ENCODE measurements around the gene EHD4.

The EHD4 gene

DNA sequence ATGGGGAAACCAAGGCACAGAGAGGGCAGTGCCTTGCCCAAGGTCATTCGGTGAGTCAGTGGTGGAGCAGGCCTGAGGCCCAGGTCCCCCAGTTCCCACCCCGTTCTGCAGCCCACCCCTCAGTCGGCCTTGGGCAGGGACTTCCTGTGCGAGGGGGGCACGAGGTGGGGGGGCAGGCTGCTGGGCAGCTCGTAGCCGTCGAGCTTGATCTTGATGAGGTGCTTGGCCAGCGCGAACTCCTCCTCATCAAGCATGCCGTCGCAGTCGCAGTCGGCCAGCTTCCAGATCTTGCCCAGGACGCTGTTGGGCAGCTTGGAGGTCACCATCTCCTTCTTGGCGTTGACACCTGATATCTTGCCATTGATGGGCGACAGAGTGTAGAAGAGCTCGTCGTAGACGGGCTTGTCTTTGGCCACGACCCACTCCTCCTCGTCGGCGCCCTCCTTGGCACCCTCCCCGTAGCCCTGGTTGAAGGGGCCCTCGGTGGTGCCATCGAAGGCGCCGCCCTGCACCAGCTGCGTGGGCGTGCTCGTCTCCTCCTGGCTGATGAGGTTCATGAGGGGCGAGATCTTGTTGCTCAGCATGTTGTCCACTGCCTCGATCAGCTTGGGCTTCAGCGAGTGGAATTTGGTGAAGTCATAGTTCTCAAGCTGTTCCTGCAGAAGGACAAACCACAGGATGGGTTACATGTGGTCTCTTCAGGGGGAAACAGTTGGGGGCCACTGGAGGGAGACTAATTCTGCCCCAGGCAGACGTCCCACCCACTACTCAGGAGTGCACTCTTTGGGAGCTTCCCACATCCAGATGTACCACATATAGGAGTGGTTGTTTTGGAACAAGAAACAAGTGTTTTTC lies 71.6 kb downstream of the EHD4 start:
- FAIRE-seq: no peak
- DNase-seq (ENCODE audit: insufficient read length, low spot score): no peak

GRCh38 chr15:41899854-41900442 lies 72.4 kb downstream of the EHD4 start:
- FAIRE-seq: no peak
- DNase-seq (ENCODE audit: insufficient read length, low spot score): no peak

DNA sequence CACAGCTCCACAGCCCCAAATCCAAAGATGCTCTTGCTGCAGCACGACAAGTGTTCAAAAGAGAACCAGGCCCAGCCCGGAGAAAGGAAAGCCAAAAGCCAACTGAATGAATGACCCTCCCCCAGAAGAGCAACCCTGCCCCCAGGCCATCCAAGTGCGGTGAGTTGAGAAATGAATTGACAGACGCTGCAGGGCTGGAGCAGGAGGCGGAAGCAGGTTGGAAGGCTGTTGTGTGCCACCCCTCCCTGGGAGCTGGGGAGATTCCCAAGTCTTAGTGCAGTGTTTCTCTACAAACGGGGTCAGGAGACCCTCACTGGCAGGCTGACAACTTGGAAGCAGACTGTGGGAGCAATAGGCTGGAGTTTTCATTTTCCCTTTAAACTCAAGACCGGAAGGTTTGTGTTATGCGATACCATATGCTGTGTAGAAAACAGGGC lies 75.0 kb downstream of the EHD4 start:
- FAIRE-seq (no peak), DNase-seq (ENCODE audit: insufficient read length, low spot score) (no peak)

GRCh38 chr15:41896566-41896965 lies 75.8 kb downstream of the EHD4 start:
- DNase-seq (ENCODE audit: insufficient read length, low spot score) (no peak), FAIRE-seq (no peak)

GRCh38 chr15:41895957-41896356 lies 76.4 kb downstream of the EHD4 start:
- no peak for FAIRE-seq
- no peak for DNase-seq (ENCODE audit: insufficient read length, low spot score)

- no peak for FAIRE-seq
- no peak for DNase-seq (ENCODE audit: insufficient read length, low spot score)
Measured at GRCh38 chr15:41895491-41895890, 76.9 kb downstream of the EHD4 start.

DNA sequence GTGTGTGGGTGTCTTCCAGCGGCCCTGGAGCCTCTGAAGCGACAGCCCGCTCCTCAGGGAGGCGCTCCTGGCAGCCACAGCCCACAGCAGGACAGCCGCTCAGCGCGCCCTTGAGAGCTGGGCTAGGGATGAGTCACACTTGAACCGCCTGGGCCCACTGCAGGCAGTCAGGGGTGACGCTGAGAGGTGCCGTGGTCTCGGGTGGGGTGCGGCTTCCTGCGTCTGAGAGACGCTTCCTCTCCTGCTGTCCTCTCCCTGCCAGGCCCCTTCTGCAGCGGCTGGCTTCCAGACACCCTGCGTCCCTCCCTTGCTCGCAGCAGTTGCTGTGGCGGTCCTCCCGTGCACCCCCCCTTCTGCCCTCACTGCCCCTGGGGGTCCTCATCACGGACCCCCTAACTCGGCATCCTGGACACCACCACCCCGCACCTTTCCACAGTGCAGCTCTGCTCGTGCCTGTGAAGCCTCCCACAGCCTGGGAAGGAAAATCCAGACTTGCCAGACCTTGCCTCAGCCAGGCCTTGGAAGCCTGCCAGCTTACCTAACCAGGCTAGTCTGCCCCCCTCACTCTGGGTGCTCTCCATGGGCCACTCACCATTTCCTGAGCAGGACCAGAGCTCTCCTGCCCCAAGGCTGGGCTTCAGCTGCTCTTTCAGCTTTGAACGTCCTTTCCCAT lies 77.4 kb downstream of the EHD4 start:
- peak; percentile 88 for FAIRE-seq
- peak; percentile 92 for DNase-seq (ENCODE audit: insufficient read length, low spot score)

DNA sequence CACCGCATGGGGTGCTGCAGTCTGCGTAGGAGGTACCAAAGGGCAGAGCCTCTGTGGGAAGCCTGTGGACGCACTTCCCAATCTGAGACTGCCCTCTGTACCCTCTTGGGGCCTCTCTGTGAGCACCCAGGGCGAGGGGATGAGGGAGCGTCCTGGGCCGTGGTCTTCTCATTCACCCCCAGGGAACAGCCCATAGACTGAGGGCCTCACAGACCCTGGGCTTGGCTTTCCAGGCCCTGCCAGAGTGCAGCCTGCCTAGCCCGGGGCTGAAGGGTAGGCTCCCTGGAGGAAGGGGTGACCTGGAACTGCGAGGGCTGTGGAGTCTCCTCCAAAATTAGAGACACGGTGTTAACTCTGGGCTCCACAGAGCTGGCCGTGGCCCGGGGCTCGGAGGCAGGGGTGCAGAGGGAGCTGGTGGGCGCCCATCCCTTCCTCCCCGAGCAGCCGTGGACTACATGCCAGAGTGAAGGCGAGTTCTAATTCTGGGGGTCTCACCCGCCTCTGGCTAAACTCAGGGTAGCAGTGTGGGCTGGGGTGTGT lies 78.0 kb downstream of the EHD4 start:
- FAIRE-seq: no peak
- DNase-seq (ENCODE audit: insufficient read length, low spot score): no peak

DNA sequence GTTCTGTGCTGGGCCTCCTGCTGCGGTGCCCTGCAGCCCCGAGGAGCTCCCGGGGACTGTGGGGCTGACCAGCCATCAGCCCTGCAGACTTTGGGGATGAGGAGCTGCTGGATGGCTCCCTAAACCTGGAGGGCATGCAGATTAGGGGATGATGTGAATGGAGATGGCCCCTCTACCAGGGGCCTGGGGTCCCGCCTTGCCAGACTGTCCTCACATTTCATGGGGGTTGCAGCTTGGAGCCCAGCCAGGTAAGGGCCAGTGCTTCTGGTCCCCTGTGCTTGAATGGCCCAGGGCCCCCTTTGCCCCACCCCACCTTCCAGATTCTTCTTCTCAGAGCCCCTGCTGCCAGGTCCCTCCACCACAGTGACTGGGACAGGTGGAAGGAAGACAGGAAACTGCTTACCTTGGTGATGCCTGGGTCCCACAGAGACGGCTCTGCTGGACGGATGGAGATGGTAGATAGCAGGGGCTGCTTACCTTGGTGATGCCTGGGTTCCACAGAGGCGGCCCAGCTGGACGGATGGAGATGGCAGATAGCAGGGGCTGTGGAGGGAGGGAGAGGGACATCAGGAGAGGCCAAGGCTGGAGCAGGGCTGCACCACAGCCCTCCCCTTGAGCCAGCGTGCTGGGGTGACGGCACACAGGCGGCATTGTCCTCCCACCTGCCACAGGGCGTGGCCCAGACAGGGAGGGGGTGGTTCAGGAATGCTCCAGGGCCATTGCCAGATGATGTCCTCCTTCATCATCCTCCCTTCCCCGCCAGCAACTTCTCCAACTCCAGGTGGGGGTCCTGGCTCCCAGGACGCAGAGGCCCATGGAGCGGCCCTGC lies 78.7 kb downstream of the EHD4 start, which contains the start of gene SPTBN5:
Gene SPTBN5 (minus strand): TSS at position 632 of the 829 bp plus-strand sequence. CDS start 556 bp downstream, at position 76.
- no peak for DNase-seq (ENCODE audit: insufficient read length, low spot score)
- FAIRE-seq: no peak

DNA sequence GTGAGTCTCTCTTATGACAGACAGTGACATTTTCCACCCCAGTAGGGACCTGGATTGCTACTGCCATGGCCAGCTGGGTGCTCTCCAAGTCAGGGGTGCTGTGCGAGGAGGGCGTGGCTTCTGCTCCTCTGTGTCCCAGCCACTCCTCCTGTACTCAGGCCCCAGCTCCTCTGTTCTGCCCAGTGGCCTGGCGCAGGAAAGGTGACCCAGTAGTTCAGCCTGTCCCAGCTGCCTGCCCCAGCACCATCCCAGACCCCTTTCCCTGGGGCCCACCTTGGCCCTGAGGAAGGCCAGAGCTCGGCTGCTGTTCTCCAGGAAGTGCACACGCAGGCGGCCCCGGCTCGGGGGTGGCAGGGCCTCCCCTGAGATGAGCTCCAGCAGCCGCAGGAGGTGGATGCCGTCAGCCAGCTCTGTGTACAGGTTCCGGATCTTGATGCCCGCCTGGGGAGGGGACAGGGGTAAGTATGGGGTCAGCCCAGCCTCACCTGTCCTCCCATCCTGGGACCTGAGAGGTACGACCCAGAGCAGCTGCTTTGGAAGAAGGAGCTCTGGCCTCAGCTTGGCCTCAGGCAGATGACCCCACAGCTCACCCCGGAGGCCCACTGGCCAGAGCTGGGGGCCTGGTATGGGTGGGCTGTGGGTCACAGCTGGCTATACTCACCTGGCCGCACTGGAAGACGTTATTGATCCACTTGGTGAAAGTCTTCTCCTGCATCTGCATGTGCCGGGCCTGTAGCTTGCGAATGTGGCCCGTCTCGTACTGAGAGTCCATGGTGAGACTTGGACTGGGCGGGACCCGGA lies 79.5 kb downstream of the EHD4 start:
- no peak for FAIRE-seq
- DNase-seq (ENCODE audit: insufficient read length, low spot score): no peak

DNA sequence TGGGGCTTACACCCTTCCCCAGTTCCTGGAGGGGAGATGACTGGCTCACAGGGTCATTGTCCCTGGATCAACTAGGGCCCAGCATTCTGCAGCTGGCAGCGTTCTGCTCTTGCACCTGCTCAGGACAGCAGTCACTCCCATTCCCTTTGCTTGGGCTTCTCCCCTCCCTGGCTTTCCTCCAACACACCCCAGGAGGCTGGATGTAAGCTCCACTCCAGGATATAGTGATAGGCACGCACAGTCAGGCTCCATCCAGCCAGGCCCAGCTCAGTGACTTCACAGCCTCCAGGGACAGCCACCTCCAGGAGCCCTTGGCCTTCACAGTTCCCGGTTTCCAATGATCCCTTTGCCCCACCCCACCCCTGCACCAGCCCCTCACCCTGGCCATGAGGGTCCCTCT lies 80.4 kb downstream of the EHD4 start:
- DNase-seq (ENCODE audit: insufficient read length, low spot score) (no peak), FAIRE-seq (no peak)

GRCh38 chr15:41891226-41891625 lies 81.1 kb downstream of the EHD4 start:
- no peak for DNase-seq (ENCODE audit: insufficient read length, low spot score)
- no peak for FAIRE-seq

DNA sequence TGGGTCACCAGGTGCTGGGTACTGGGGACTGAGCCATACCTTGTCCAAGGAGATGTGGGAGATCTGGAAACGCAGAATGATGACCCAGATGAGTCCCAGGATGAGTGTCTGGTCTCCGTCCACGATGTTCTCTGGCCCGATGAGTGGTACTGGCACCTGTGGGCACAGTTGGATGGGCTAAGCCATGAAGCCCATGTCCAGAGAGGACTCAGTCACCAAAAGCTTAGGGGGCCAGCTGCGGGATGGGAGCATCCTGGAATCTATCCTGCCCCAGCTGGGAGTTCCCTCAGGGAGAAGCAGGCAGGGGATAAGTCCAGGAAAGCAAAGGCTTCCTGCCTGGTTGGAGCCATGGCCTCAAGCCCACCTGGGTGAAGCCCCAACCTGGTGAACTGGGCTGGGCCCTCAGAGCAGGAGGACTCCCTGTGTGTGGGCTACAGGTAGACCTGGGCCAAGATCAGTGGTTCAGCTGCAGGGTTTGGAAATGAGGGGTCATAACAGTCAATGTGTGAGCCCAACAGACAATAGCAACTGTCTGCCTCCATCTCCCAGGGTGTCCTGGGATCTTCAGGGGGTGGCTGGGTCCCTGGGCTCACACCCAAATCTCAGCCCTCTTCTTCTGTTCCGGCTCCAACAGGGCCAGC lies 82.2 kb downstream of the EHD4 start:
- FAIRE-seq (no peak), DNase-seq (ENCODE audit: insufficient read length, low spot score) (no peak)

GRCh38 chr15:41888662-41889253 lies 83.6 kb downstream of the EHD4 start:
- FAIRE-seq (no peak), DNase-seq (ENCODE audit: insufficient read length, low spot score) (no peak)

DNA sequence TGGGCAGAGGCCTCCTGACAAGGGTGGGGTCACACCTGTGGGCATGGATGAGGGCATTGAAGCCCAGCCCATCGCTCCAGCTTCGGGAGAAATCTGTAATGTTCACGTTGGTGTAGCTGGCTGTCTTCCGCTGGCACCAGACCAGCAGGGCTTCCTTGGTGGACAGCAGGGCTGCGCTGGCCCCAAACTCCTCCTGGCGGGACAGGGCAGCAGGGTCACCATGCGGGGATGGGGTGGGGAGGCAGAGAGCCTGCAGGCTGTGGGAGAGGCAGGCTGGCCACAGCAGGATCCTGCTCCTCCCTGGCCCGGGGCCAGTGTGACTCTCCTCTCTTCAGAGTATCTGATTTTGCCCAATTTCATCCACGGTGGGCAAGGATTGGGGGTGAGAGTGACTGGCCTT lies 84.5 kb downstream of the EHD4 start:
- DNase-seq (ENCODE audit: insufficient read length, low spot score) (no peak), FAIRE-seq (no peak)

DNA sequence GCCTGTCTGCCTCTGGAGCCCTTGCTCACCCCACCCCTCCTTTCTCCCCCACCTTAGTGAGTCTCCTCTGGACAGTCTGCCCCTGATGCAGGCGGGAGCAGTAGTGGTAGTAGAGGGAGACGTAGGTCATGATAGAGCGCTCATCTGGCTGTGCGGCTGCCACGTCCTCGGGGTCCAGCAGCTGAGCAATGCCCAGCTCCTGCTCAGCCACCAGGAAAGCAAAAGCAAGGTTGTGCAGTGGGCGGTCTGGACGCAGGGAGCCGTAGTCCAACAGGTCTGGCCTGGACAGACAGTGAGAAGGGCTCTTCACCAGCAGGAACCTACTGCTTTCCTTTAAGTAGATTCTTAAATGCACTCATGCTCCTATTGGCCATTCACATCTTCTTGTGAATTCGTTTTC lies 85.2 kb downstream of the EHD4 start:
- FAIRE-seq: no peak
- no peak for DNase-seq (ENCODE audit: insufficient read length, low spot score)

DNA sequence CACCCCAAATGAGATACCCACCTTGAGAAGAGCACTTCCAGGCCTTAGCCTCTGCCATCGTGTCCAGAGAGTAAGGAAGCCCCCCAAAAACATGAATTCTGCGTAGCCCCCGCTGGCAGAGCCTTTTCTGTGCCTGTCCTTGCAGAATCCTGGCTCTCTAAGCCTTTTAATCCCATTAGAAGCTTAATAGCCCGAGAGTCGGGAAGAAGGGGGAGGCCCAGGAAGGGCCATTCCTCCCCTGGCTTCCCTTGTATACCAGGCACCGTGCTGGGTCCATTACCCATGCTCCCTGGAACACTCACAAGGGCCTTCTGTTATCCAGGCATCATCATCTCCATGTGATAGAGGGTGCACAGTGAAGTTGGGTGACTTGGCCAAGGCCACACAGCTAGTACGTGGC lies 85.6 kb downstream of the EHD4 start:
- DNase-seq (ENCODE audit: insufficient read length, low spot score) (no peak), FAIRE-seq (no peak)

- DNase-seq (ENCODE audit: insufficient read length, low spot score) (no peak), FAIRE-seq (no peak)
Measured at GRCh38 chr15:41885841-41886240, 86.5 kb downstream of the EHD4 start.

DNA sequence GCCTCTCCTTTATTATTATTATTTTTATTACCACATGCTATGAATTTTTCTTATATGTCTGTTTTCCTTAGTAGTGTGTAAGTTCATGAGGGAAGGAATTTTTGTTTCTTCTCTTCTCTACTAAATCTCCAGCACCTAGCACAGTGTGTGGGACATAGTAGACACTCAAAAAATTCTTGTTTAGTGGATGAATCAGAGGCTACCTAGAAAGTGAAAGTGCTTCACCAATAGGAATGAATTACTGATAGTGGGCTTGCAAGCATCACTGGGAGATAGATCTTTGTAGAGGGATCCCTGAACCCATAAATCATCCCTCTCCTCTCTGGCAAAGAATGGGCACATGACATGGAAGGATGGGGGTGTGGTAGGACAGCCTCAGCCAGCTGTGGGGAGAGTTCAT lies 87.0 kb downstream of the EHD4 start:
- DNase-seq (ENCODE audit: insufficient read length, low spot score): no peak
- no peak for FAIRE-seq
